K562 (cell line): ENCODE data around the gene MAPK8IP1. TPM values are rescaled to one million over a fixed set of nuclear protein-coding genes. Genes with fewer than 3 reads are reported as not detected.

Source experiments
- CBX1 ChIP-seq: sonication (generic); IDR thresholded peaks from 2 replicates; pipeline ENCODE4 v1.6.1; 2016; ENCODE audit warnings: antibody characterized with exemption, low read depth, mild to moderate bottlenecking
- CHCHD3 ChIP-seq: fragments of 250-450 bp; sonication (Bioruptor Pico); IDR thresholded peaks from 2 replicates; pipeline ENCODE4 v2.1.2; 2022; ENCODE audit warnings: mild to moderate bottlenecking
- MIER1 ChIP-seq: fragments of 450-650 bp; IDR thresholded peaks from 2 replicates; pipeline ENCODE4 v1.6.1; 2016; ENCODE audit warnings: antibody characterized with exemption, mild to moderate bottlenecking, low read depth
- POLR2A ChIP-seq: fragments of 450-650 bp; conservative IDR thresholded peaks from 2 replicates; pipeline ENCODE4 v1.6.1; 2016
- SOX6 ChIP-seq: fragments of 450-650 bp; IDR thresholded peaks from 2 replicates; pipeline ENCODE4 v1.6.1; 2014; ENCODE audit warnings: mild to moderate bottlenecking
- TFAM ChIP-seq: fragments of 250-450 bp; sonication (Bioruptor Pico); conservative IDR thresholded peaks from 2 replicates; pipeline ENCODE4 v1.5.0; 2021; ENCODE audit warnings: mild to moderate bottlenecking, moderate library complexity
- ZC3H4 ChIP-seq: sonication (generic); formaldehyde crosslinking; IDR thresholded peaks from 2 replicates; pipeline ENCODE4 v1.9.0; 2021; ENCODE audit warnings: missing genetic modification reagents, borderline replicate concordance
- polyA plus RNA-seq, 8 experiments: library from polyadenylated mRNA; depleted of rRNA in 4 of 8; stranded (reverse) in 5 of 8; unstranded in 3 of 8; fragments of >200 nt; fragmentation: Nextera tagmentation in 2 of 8; fragmentation: Illumina TruSeq in 1 of 8; extraction: Ambion mirVana in 2 of 8; extraction: Trizol in 1 of 8; gene quantifications; 2 replicates each; pipeline versions ENCODE4 v1.2.1 to v1.2.3, GENCODE V29; 2011 to 2014; ENCODE audit warnings: inconsistent platforms in 1 of 8, missing spikeins in 1 of 8
- total RNA-seq, 7 experiments: library from RNA; depleted of rRNA in 6 of 7; stranded (reverse); fragments of >200 nt in 6 of 7; fragmentation: Illumina TruSeq in 2 of 7; extraction: Trizol in 2 of 7; gene quantifications; 2 replicates each; pipeline versions ENCODE4 v1.2.1 to v1.2.3, GENCODE V29; 2011 to 2021; ENCODE audit warnings: low replicate concordance in 1 of 7
- TF ChIP-seq, protein P1 (sequence below): fragments of 200-800 bp; sonication (Bioruptor generic); IDR thresholded peaks from 2 replicates; pipeline ENCODE4 v1.6.1; 2016; ENCODE audit warnings: missing genetic modification characterization, missing compliant biosample characterization
- TF ChIP-seq, protein P2 (sequence below), 2 experiments: fragments of 250-450 bp in 1 of 2; fragments of 450-650 bp in 1 of 2; sonication (Bioruptor Pico) in 1 of 2; IDR thresholded peaks; 2 replicates each; pipeline versions ENCODE4 v1.6.1 to v1.8.0; 2016 to 2021; ENCODE audit warnings: mild to moderate bottlenecking in 2 of 2, moderate library complexity in 2 of 2, missing compliant biosample characterization in 1 of 2, missing genetic modification characterization in 1 of 2
- TF ChIP-seq, protein P3 (sequence below), 3 experiments: fragments of 200-800 bp in 1 of 3; fragments of 250-450 bp in 1 of 3; fragments of 450-650 bp in 1 of 3; sonication (Bioruptor Pico) in 1 of 3; sonication (Bioruptor generic) in 1 of 3; formaldehyde crosslinking in 1 of 3; IDR thresholded peaks; 2 replicates each; pipeline versions ENCODE4 v1.6.1 to v1.8.0; 2016 to 2022; ENCODE audit warnings: mild to moderate bottlenecking in 2 of 3, missing genetic modification characterization in 2 of 3, missing compliant biosample characterization in 1 of 3, moderate library complexity in 1 of 3
- TF ChIP-seq, protein P4 (sequence below): fragments of 450-650 bp; IDR thresholded peaks from 2 replicates; pipeline ENCODE4 v1.6.1; 2016; ENCODE audit warnings: borderline replicate concordance
- TF ChIP-seq, protein P5 (sequence below): sonication (generic); formaldehyde crosslinking; IDR thresholded peaks from 2 replicates; pipeline ENCODE4 v1.8.1; 2023; ENCODE audit warnings: mild to moderate bottlenecking, missing genetic modification reagents

MAPK8IP1 gene
- total and polyA plus RNA-seq, 9 of the 15 experiments (the other 6 are each of a cell fraction or from before 2014, with no cell fraction given), result 0.13 to 6.9 (median 2.5) TPM

DNA sequence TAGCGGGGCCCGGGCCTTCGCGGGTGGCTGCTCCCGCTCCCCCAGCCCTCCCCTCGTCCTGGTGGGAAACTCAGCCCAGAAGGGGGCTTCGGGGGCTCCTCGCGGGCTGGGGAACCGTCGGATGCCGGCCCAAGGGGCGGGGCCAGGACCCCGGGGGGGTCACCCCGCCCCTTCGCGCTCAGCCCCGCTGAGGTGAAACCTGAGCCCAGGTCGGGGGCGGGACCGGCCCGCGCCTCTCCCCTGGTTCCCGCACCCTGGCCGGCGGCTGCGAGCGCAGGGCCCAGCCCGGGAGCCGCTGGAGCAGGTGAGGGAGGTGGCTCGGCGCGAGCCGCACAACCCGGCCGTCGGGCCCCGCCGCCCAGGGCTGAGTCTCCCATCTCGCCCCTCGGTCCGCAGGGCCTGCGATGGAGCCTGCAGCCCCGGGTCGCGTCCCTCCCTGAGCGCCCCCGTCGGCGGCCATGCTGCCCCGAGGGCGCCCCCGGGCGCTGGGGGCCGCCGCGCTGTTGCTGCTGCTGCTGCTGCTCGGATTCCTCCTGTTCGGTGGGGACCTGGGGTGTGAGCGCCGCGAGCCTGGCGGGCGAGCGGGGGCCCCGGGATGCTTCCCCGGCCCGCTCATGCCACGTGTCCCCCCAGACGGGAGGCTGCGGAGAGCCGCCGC, 37.1 kb downstream of the MAPK8IP1 start, which contains the start of gene LARGE2 (continued):
- TF ChIP-seq, protein P1, sequence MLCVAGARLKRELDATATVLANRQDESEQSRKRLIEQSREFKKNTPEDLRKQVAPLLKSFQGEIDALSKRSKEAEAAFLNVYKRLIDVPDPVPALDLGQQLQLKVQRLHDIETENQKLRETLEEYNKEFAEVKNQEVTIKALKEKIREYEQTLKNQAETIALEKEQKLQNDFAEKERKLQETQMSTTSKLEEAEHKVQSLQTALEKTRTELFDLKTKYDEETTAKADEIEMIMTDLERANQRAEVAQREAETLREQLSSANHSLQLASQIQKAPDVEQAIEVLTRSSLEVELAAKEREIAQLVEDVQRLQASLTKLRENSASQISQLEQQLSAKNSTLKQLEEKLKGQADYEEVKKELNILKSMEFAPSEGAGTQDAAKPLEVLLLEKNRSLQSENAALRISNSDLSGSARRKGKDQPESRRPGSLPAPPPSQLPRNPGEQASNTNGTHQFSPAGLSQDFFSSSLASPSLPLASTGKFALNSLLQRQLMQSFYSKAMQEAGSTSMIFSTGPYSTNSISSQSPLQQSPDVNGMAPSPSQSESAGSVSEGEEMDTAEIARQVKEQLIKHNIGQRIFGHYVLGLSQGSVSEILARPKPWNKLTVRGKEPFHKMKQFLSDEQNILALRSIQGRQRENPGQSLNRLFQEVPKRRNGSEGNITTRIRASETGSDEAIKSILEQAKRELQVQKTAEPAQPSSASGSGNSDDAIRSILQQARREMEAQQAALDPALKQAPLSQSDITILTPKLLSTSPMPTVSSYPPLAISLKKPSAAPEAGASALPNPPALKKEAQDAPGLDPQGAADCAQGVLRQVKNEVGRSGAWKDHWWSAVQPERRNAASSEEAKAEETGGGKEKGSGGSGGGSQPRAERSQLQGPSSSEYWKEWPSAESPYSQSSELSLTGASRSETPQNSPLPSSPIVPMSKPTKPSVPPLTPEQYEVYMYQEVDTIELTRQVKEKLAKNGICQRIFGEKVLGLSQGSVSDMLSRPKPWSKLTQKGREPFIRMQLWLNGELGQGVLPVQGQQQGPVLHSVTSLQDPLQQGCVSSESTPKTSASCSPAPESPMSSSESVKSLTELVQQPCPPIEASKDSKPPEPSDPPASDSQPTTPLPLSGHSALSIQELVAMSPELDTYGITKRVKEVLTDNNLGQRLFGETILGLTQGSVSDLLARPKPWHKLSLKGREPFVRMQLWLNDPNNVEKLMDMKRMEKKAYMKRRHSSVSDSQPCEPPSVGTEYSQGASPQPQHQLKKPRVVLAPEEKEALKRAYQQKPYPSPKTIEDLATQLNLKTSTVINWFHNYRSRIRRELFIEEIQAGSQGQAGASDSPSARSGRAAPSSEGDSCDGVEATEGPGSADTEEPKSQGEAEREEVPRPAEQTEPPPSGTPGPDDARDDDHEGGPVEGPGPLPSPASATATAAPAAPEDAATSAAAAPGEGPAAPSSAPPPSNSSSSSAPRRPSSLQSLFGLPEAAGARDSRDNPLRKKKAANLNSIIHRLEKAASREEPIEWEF, result no peak
- TF ChIP-seq, protein P2, sequence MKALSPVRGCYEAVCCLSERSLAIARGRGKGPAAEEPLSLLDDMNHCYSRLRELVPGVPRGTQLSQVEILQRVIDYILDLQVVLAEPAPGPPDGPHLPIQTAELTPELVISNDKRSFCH (CRISPR knock-in tag; IDR thresholded peaks at IDR 0.05), result no peak
- TF ChIP-seq, protein P2 (tag; IDR thresholded peaks at IDR 0.05), result no peak
- TF ChIP-seq, protein P3, sequence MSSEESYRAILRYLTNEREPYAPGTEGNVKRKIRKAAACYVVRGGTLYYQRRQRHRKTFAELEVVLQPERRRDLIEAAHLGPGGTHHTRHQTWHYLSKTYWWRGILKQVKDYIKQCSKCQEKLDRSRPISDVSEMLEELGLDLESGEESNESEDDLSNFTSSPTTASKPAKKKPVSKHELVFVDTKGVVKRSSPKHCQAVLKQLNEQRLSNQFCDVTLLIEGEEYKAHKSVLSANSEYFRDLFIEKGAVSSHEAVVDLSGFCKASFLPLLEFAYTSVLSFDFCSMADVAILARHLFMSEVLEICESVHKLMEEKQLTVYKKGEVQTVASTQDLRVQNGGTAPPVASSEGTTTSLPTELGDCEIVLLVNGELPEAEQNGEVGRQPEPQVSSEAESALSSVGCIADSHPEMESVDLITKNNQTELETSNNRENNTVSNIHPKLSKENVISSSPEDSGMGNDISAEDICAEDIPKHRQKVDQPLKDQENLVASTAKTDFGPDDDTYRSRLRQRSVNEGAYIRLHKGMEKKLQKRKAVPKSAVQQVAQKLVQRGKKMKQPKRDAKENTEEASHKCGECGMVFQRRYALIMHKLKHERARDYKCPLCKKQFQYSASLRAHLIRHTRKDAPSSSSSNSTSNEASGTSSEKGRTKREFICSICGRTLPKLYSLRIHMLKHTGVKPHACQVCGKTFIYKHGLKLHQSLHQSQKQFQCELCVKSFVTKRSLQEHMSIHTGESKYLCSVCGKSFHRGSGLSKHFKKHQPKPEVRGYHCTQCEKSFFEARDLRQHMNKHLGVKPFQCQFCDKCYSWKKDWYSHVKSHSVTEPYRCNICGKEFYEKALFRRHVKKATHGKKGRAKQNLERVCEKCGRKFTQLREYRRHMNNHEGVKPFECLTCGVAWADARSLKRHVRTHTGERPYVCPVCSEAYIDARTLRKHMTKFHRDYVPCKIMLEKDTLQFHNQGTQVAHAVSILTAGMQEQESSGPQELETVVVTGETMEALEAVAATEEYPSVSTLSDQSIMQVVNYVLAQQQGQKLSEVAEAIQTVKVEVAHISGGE (CRISPR knock-in tag; IDR thresholded peaks at IDR 0.05), result no peak
- TF ChIP-seq TFAM (CRISPR knock-in tag), result no peak
- no peak for TF ChIP-seq MIER1
- TF ChIP-seq CBX1, result no peak
- TF ChIP-seq, protein P4, sequence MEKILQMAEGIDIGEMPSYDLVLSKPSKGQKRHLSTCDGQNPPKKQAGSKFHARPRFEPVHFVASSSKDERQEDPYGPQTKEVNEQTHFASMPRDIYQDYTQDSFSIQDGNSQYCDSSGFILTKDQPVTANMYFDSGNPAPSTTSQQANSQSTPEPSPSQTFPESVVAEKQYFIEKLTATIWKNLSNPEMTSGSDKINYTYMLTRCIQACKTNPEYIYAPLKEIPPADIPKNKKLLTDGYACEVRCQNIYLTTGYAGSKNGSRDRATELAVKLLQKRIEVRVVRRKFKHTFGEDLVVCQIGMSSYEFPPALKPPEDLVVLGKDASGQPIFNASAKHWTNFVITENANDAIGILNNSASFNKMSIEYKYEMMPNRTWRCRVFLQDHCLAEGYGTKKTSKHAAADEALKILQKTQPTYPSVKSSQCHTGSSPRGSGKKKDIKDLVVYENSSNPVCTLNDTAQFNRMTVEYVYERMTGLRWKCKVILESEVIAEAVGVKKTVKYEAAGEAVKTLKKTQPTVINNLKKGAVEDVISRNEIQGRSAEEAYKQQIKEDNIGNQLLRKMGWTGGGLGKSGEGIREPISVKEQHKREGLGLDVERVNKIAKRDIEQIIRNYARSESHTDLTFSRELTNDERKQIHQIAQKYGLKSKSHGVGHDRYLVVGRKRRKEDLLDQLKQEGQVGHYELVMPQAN, result no peak
- TF ChIP-seq CHCHD3 (CRISPR knock-in tag), result no peak
- TF ChIP-seq, protein P5, sequence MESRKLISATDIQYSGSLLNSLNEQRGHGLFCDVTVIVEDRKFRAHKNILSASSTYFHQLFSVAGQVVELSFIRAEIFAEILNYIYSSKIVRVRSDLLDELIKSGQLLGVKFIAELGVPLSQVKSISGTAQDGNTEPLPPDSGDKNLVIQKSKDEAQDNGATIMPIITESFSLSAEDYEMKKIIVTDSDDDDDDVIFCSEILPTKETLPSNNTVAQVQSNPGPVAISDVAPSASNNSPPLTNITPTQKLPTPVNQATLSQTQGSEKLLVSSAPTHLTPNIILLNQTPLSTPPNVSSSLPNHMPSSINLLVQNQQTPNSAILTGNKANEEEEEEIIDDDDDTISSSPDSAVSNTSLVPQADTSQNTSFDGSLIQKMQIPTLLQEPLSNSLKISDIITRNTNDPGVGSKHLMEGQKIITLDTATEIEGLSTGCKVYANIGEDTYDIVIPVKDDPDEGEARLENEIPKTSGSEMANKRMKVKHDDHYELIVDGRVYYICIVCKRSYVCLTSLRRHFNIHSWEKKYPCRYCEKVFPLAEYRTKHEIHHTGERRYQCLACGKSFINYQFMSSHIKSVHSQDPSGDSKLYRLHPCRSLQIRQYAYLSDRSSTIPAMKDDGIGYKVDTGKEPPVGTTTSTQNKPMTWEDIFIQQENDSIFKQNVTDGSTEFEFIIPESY (CRISPR knock-in tag), result no peak
- TF ChIP-seq ZC3H4 (CRISPR knock-in tag), result no peak
- no peak for TF ChIP-seq POLR2A
- no peak for TF ChIP-seq SOX6
